ENCODE results near the gene FOSL2. TPM values are rescaled to one million over a fixed set of nuclear protein-coding genes. Genes with fewer than 3 reads are reported as not detected.

FOSL2 gene
- total RNA-seq, 6 experiments from 2014 or later: 90.1 to 128 (median 116) TPM

DNA sequence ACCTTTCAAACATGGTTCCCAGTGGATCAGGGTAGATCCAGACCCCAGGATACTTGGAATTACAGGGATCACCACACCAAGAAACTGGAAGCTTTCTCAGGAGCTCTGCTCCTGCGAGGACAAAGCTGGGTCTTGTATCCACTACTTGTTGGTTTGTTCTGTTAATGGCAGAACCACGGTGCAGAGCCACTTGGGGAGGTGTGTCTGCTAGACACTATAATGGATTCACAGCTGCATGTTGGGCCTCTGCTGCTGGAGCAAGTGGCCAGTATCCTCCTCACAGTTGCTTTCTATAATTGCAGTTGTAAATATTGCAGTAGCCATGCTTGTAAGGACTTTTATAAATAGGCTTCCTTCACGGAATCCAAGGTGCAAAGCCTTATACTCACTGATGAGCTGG is 12.9 kb downstream of the FOSL2 start:
- Mint-ChIP-seq H3K36me3 (ENCODE audit: low read depth) (peaks cover 38% of the 10 kb centered on the region), H3K27ac (peak overlapping the region; percentile 18; the same call in 1 of the 2 replicates), H3K4me1 (ENCODE audit: low read depth) (peaks cover 35% of the 10 kb centered on the region), H3K27me3 (ENCODE audit: insufficient read depth) (peaks cover 9% of the 10 kb centered on the region), H3K9me3 (no peaks in the 10 kb centered on the region), H3K4me3 (no peak overlapping the region)
- TF ChIP-seq, protein P1, sequence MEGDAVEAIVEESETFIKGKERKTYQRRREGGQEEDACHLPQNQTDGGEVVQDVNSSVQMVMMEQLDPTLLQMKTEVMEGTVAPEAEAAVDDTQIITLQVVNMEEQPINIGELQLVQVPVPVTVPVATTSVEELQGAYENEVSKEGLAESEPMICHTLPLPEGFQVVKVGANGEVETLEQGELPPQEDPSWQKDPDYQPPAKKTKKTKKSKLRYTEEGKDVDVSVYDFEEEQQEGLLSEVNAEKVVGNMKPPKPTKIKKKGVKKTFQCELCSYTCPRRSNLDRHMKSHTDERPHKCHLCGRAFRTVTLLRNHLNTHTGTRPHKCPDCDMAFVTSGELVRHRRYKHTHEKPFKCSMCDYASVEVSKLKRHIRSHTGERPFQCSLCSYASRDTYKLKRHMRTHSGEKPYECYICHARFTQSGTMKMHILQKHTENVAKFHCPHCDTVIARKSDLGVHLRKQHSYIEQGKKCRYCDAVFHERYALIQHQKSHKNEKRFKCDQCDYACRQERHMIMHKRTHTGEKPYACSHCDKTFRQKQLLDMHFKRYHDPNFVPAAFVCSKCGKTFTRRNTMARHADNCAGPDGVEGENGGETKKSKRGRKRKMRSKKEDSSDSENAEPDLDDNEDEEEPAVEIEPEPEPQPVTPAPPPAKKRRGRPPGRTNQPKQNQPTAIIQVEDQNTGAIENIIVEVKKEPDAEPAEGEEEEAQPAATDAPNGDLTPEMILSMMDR (IDR thresholded peaks at IDR 0.05): no peak
- DNase-seq: no peak

DNA sequence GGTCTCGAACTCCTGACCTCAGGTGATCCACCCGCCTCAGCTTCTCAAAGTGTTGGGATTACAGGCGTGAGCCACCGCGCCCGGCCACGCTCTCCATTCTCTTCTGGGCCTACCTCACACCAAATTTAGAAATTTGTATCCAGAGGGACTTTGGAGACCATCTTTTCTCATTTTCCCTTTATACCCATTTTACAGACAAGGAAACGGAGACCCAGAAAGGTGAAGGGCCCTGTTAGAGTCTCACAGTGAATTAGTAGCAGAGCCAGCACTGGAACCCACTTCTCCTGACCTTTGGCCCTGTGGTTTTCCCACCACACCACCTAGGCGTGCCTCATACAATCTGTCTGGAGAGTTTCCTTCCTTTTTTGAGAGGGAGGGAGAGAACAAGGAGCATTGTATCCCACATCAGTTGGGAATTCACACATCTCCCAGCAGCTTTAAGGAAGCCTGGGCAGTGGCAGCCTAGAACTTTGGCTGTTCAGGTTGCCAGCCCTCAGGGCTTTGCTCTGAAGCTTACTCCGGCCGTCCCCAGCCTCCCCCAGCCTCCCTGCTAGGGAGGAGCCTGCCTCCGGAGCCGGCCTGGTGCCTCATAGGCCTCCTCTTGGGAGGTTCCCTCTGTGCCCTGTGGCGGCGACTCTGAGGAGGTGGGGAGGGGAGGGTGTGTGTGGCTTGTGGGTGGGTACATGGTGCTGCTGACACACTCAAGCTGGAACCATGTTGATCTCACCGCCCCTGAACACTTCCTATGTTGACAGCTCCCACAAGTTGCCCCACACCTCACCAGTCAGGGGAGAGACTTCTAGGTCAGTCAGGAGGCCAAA is 13.8 kb downstream of the FOSL2 start:
- TF ChIP-seq, protein P1 (IDR thresholded peaks at IDR 0.05): no peak
- Mint-ChIP-seq H3K4me1 (ENCODE audit: low read depth) (peaks cover 35% of the 10 kb centered on the region), H3K36me3 (ENCODE audit: low read depth) (peaks cover 36% of the 10 kb centered on the region), H3K9me3 (no peaks in the 10 kb centered on the region), H3K27ac (peak overlapping the region; percentile 64), H3K27me3 (ENCODE audit: insufficient read depth) (peaks cover 8% of the 10 kb centered on the region), H3K4me3 (no peak overlapping the region; the same call in 1 of the 2 replicates)
- DNase-seq: no peak

DNA sequence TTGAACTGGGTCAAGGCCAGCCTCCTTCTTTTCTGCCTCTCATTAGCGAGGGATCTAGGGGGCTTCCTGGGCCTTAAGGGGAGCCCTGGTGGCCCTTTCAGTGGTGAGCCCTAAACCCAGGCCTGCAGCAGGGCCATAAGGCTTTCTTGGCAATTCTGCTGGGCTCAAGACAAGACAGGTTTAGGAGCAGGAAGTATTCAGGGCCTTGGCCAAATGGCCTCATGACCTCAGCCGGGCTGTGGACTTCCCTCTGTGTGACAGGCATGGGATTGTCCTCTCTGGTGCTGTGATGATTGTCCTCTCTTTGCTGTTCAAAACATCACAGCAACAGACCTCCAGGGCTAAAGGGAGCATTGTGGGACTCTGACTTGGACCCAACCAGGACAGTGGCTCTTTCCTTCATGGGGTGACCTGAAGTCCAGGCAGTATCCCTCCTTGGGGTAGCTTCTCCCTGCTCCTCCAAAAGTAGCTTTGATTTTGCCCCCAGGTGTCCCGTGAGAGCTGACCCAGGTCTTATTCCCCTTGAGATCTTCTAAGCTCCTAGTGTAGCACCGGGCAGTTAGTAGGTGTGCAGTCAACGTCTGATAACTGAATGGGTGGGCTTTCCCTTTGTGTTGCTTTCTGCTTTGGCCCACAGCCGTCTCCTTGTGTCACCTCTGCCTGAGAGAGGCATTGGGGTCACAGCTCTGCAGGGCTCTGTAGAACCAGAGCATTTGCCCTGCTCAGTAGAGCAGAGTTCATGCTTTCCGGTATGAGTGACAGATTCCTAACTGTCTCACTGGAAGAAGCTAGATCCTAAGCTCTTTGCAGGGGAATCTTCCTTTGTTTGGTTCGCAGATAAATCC is 14.7 kb downstream of the FOSL2 start:
- Mint-ChIP-seq H3K4me1 (ENCODE audit: low read depth) (peaks cover 35% of the 10 kb centered on the region), H3K36me3 (ENCODE audit: low read depth) (peaks cover 28% of the 10 kb centered on the region), H3K4me3 (no peak overlapping the region), H3K27ac (peak overlapping the region; percentile 64), H3K27me3 (ENCODE audit: insufficient read depth) (peaks cover 9% of the 10 kb centered on the region), H3K9me3 (no peaks in the 10 kb centered on the region)
- DNase-seq: no peak
- TF ChIP-seq, protein P1 (IDR thresholded peaks at IDR 0.05): no peak

DNA sequence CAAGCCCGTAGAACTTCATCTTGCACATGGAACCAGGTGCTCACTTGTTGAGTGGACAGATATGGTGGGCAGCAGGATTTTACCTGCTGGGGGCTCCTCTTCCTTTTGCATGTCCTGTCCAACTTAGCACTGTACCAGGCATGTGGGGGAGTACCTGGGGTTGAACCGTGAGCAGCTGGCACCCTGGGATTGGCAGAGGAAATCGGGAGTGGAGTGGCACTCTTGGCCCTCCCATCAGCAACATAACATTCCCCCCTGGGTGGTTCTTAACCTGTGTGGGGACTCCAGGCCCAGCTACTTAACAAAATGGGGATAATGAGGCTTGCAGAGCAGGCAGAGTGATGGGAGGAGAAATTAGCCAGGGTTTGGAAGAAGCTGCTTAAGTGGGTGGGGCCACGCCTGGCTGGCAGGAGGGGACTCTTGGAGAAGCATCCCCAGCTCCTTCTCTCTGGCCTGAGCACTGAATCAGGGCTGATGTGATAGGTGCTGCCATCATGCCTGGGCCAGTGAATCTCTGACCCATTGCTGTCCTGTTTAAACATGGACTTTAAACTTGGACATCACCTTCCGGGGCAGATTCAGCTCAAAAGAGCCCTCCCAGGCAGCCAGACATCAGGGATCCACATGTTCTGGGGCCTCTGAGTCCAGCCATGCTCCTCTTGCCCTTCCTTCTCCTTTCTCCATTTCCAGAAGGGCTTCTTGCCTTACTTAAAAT is 15.5 kb downstream of the FOSL2 start:
- Mint-ChIP-seq H3K4me3 (no peak overlapping the region), H3K27me3 (ENCODE audit: insufficient read depth) (peaks cover 10% of the 10 kb centered on the region), H3K36me3 (ENCODE audit: low read depth) (peaks cover 31% of the 10 kb centered on the region), H3K9me3 (no peaks in the 10 kb centered on the region), H3K27ac (peak overlapping the region; percentile 64), H3K4me1 (ENCODE audit: low read depth) (peaks cover 35% of the 10 kb centered on the region)
- TF ChIP-seq, protein P1 (IDR thresholded peaks at IDR 0.05): no peak
- no peak for DNase-seq
